Measurements from ENCODE around the gene ABCA1.
"Not testable (repeated sequence)": the region's sequence is repeated elsewhere in the genome, so short reads cannot be mapped to it uniquely, and the experiment has no call there.

ABCA1 gene

GRCh38 chr9:104927912-104928740 is at the start of gene ABCA1:
TSS of gene ABCA1 (minus strand) at chr9:104928155. CDS start at chr9:104903679, 24,476 bp downstream.
- peak; percentile 38 to 83 (median 49) for DNase-seq (ENCODE audit: low read depth in 4 of 4, low spot score in 1 of 4)

- DNase-seq (ENCODE audit: low read depth in 4 of 4, low spot score in 1 of 4), result no peak
These were observed 49.6 kb upstream of the ABCA1 start for GRCh38 chr9:104977580-104977979.

GRCh38 chr9:104977168-104977567 is 49.2 kb upstream of the ABCA1 start:
- DNase-seq (ENCODE audit: low read depth in 4 of 4, low spot score in 1 of 4), result no peak

GRCh38 chr9:104975966-104976595 is 48.1 kb upstream of the ABCA1 start:
- DNase-seq (ENCODE audit: low read depth in 4 of 4, low spot score in 1 of 4), result not testable (repeated sequence)

- no peak for DNase-seq (ENCODE audit: low read depth in 4 of 4, low spot score in 1 of 4)
These were observed 46.4 kb upstream of the ABCA1 start for GRCh38 chr9:104974053-104974962.

GRCh38 chr9:104972242-104972866 is 44.4 kb upstream of the ABCA1 start:
- no peak for DNase-seq (ENCODE audit: low read depth in 4 of 4, low spot score in 1 of 4)

GRCh38 chr9:104971511-104971910 is 43.6 kb upstream of the ABCA1 start:
- no peak for DNase-seq (ENCODE audit: low read depth in 4 of 4, low spot score in 1 of 4)

GRCh38 chr9:104970271-104970987 is 42.5 kb upstream of the ABCA1 start:
- no peak for DNase-seq (ENCODE audit: low read depth in 4 of 4, low spot score in 1 of 4)

GRCh38 chr9:104969116-104969515 is 41.2 kb upstream of the ABCA1 start:
- no peak for DNase-seq (ENCODE audit: low read depth in 4 of 4, low spot score in 1 of 4)

- DNase-seq (ENCODE audit: low read depth in 4 of 4, low spot score in 1 of 4), result peak; percentile 74 to 82 (median 78)
These were observed 40.3 kb upstream of the ABCA1 start for GRCh38 chr9:104968025-104968982.

- DNase-seq (ENCODE audit: low read depth in 4 of 4, low spot score in 1 of 4), result no peak
These were observed 35.1 kb upstream of the ABCA1 start for GRCh38 chr9:104963076-104963475.

- DNase-seq (ENCODE audit: low read depth in 4 of 4, low spot score in 1 of 4), result no peak
These were observed 33.9 kb upstream of the ABCA1 start for GRCh38 chr9:104961701-104962359.

GRCh38 chr9:104961238-104961637 is 33.3 kb upstream of the ABCA1 start:
- peak in 3 of 4 experiments; percentile 23 to 65 (median 43) for DNase-seq (ENCODE audit: low read depth in 4 of 4, low spot score in 1 of 4)

- DNase-seq (ENCODE audit: low read depth in 4 of 4, low spot score in 1 of 4), result no peak
These were observed 32.7 kb upstream of the ABCA1 start for GRCh38 chr9:104960662-104961061.

GRCh38 chr9:104958751-104959150 is 30.8 kb upstream of the ABCA1 start:
- no peak for DNase-seq (ENCODE audit: low read depth in 4 of 4, low spot score in 1 of 4)

GRCh38 chr9:104958006-104958405 is 30.1 kb upstream of the ABCA1 start:
- not testable (repeated sequence) for DNase-seq (ENCODE audit: low read depth in 4 of 4, low spot score in 1 of 4)

GRCh38 chr9:104951487-104951886 is 23.5 kb upstream of the ABCA1 start:
- no peak for DNase-seq (ENCODE audit: low read depth in 4 of 4, low spot score in 1 of 4)

- DNase-seq (ENCODE audit: low read depth in 4 of 4, low spot score in 1 of 4), result no peak
These were observed 22.9 kb upstream of the ABCA1 start for GRCh38 chr9:104950838-104951237.

- DNase-seq (ENCODE audit: low read depth in 4 of 4, low spot score in 1 of 4), result no peak
These were observed 20.3 kb upstream of the ABCA1 start for GRCh38 chr9:104948277-104948676.
